ENCODE measurements around the gene CCN6.

CCN6 gene

DNA sequence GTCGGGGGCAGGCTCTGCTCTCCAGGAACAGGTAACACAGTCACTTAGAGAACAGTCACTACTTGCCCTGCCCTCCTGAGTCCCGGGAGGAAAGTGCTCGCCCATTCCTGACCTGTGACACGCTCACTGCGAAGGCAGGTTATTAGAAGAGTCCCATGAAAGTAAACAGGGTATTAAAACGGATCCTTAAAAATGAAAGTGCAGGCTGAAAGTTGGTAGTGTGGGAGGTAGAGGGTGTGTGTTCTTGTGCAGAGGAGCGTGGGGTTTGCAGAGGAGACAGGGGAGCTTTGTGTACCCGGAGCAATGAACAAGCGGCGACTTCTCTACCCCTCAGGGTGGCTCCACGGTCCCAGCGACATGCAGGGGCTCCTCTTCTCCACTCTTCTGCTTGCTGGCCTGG lies at the start of gene CCN6:
TSS of gene CCN6 (plus strand) at position 104 of the 400 bp plus-strand sequence. CDS start at position 358, 254 bp downstream.
- no peak for DNase-seq

DNA sequence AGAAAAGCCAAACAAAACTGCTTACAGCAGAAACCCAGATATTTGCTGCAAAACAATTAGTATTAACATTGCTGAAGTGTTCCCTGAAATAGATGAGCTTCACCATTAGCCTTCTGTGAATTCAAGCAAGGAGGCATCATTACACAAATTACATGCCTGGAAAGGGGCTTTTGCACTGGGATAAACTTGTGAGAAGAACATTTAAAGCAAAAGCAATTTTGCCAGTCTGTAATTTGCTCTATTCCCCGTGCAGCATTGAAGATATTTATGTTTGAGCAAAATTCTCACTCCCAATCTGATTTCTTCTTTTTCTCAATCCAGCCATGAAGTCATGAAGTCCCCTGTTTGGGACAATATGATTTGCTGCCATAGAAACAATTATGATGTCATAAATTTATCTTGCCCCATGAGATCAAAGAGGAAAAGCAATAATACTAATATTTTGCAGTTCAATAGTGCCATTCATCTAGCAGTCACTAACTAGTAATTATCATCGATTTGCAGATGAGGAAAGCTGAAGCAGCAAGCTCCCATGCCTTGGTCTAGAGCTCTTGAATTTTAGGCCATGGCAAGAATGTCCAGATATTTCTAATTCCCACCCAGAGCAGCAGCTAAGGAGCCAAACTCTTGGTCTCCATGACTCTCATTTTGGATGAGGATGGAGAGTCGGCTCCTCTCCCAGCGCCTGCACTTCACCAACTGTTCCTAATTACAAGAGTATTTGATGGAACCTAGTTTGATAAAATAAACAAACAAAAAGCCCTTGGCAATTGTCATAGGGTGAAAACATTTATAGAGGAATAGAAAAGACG lies 49.5 kb upstream of the CCN6 start:
- no peak for DNase-seq

DNA sequence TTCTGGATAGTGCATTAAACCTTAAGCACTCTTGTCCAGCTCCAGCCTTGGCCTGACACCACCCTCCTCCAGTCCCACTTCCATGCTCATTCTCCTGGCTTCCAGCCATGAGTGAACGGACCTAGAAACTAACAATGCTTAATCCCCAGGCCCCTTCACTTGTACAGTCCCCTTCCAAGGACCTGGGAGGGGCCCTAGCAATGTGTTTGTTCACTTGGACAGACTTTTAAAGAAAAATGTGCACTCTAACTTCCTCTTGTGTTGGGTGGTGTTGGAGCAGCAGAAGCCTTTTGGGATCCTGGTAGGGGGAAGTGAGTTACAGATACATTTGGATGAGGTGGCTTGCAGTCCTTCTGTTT lies 48.9 kb upstream of the CCN6 start:
- DNase-seq: no peak

DNA sequence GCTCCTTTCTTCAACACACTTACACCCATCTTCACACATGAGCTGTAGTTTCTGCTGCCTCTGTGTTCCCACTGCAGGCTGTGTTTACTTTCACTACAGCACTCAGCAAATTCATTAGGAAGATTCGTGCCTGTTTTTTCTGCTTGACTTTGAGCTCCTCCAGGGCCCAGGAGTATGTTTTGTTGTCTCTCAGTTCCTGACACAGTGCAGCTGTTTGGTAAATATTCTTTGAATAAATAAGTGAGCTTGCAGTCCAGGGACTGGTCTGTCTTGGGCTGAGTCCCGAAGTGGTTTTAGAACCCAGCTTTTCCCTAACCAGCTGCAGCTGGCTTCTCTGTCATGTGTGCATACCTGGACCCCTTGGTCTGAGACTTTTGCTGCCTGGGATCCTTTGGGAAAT lies 46.6 kb upstream of the CCN6 start:
- no peak for DNase-seq

DNA sequence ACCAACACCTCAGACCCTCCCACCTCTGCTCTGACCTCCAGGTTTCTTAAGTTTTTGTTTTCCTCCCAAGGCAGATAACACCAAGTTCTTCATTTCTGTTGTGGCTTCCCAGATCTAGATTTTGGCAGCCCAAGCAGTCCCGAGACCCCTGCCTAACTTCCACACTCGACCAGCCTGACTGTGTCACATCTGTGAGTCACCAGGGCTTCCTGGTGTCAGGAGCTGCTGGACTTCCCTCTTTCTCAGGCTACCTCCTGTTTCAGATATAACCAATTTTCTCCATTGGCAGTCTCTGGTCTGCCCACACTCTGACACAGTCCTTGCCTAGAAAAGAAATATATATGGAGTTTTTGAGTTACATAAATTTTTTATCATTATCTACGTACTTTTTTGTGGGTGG lies 46.1 kb upstream of the CCN6 start:
- DNase-seq: no peak

DNA sequence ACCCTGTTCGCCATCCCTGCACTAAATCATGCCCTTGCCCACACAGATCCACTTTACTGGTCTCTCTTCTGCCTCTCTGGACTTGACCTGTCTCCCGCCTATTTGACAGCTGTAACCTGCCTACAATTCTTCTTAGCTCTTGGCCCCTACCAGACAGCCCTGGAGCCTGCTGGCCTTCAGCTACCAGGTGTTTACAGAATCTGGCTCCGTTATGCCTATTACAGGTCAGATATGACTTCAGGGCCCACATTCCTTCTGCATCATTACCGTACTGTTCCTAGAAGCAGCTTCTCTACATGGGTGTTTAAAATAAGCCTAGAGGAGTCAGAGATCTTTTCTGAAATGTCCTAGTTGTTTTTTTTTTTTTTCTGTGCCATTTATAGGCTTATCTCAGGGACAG lies 45.4 kb upstream of the CCN6 start:
- DNase-seq: no peak

DNA sequence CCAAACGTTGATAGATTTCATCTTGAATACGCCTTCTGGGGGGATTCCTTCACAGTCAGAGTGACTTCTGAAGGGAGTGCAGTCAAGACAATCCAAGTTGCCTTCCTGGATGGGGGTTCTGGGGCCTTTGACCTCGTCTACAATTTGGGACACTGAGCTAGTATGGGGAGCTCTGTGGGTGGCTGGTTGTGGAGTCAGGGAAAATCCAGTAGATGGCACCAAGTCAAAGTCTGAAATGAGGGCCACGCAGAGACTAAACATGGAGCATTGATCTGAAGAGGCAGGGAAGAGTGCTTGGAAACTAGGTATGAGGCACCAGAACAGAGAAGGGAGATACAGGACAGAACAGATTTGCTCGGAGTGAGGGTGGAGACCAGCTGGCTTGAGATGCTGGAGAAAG lies 43.6 kb upstream of the CCN6 start:
- no peak for DNase-seq

DNA sequence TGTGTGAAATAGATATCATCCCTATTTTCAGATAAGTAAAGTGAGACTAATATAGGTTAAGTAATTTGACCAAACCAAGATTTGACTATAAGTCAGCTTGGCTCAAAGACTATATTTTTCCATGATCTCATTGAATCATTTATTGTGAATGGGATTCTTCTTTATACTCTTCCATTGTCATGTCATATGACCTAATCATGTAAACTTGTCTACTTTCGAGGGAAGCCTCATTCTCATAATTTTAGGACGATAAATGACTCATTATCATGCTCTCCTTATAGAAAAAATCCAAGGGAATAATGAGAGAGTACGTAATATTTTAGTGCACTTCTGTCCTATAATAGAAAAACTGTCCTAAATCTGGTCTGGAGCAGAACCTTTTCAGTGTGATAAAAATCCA lies 40.9 kb upstream of the CCN6 start:
- DNase-seq: no peak

DNA sequence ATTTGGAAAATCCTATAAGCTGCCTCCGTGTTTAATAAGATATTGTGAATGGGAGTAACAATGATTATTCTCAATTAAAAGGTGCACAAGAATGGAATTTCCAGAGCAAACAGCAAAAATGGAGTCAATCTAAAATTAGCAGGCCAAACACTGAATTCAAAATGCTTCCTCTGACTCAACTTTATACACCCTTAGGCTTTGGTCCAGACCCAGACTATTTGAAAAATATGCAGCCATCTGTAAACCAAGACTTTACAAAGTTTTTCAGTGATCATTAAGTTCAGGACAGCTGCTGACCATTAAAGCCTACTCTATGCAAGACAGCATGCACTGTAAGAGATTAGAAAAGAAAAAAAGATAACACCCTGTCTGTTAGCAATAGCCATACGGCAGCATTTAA lies 39.4 kb upstream of the CCN6 start:
- no peak for DNase-seq

DNA sequence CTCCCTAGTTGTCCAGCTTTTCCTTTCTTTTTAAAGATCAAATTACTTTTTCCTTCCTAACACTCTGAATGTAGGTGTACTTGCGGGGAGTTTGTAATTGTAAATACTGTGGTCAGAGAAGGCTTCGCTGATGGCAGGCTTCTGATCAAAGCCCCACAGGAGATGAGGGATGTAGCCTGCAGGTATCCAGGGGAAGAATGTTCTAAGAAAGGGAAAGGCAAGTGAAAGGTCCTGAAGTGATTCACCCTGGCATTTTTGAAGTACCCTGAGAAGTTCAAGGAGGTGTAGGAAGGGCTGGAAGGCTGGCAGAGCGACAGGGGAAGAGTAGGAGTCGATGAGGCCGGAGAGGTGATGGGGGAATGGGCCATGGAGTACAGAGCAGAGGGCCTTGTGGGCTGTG lies 38.2 kb upstream of the CCN6 start:
- no peak for DNase-seq

DNA sequence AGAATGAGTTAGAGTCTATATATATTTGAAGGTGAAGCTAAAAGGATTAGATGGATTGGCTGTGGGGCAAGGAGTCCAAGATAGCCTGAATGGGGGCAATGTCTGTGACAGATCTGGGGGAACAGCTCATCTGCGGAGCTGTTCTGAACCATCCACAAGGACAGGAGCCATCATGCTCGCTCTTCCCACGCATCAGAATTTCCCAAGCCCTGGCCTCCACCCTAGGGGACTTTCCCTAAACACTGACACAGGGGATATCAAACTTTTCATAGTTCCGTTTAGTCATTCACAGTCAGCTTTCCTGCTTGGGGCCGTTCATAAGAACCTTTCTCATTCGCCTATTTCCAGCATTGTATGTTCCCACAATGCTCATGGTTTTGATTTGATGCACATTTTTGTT lies 37.6 kb upstream of the CCN6 start:
- DNase-seq: no peak

DNA sequence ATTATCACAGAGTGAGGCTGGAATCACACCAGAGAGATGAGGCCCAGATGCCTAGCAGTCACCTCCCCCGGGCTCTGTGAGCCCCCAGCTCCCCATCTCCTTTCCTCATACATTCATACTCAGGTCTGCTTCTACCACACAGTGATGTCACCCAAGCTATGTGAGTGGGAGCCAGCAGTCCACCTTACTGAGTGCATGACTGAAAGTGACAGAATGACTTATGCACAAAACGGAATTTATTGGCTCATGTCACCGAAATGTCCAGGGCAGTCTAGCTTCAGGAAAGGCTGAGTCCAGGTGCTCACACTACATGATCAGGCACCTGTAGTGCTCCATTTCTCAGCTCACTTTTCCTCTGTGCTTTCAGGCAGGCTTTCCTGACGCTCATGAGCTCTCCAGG lies 36.7 kb upstream of the CCN6 start:
- no peak for DNase-seq

DNA sequence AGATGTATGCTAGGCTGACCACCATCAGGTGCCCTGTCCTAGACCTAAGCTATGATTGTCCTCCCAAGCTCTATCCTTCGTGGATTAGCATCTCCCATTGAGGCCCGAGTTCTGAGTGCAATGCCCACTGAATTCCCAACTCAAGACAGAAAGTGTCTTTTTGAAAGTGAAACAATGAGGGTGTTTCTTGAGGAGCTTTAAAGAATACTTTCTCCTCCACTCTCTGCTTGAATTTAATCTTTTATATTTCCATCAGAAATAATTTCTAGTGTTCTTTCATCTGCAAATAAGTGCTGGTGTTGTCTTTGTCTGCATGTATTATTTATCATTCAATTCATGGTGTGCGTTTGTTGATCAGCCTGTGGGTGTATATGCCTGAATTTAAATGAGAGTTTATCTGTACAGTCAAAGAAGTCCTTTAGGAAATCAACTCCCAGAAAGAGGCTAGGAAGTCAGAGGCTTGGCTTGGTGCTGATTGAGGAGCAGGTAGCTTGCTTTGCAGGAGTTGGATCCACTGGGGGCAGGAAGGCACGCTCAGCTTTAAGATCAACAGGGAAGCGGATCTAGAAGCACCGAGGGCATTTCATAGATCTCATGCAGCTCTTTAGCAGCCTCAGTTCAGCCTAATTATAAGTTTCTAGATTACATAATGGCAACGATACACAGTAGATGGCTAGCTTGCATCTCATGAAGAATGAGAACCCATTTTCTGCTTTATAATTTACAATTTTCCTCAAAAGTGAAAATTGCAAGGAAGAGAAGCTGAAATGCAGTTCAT lies 36.0 kb upstream of the CCN6 start:
- DNase-seq: no peak

DNA sequence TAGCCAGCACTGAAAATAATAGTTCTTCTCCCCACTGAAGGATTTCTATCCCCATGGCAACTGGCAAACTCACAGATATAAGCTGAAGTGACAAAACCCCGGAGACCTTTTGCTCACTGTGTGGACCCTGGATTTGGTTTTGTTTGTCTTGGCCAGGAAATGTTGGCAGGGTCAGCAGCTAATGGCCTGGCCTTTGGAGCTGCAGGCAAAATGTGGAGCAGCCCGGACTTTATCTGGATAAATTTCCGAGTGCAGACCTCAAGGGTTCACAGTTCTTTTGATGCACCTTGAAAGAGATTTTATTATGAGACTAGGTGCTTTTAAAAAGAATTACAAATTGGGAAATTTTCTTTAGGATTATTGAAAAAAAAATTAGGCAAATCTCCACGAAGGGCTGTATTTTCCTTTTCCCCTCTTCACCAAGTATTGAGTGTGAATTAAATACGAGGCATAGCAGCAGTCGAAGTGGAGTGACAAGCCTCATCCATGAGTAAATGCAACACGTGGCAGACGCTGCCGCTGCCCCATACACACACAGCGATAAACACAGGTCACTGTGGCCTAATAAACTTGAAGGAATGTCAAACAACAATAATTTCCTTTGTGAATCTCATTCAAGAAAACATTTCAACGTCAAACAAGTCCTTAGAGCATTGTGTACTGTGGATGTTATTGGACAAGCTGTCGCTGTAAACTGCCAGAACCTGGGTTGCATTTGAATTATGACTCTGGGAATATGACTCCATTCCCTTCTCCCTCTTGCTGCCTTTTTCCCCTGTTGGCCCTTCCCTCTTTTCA lies 35.1 kb upstream of the CCN6 start:
- no peak for DNase-seq

DNA sequence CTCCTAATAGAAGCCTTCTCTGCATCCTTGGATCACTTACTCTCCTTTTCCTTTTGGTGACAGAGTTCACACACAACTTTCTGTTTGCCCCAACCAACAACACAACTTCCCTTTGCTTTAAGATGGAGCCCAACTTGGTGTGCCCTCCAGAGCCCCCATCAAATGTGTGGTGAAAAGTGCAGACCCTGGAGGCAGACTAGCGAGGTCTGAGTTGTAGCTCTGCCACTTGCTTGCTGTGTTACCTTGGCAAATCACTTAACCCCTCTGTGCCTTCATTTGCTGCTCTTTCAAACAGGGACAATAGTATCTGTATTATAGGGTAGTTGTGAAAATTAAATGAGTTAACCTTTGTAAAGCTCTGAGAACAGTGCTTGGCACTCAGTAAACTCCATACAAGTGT lies 34.3 kb upstream of the CCN6 start:
- DNase-seq: no peak

DNA sequence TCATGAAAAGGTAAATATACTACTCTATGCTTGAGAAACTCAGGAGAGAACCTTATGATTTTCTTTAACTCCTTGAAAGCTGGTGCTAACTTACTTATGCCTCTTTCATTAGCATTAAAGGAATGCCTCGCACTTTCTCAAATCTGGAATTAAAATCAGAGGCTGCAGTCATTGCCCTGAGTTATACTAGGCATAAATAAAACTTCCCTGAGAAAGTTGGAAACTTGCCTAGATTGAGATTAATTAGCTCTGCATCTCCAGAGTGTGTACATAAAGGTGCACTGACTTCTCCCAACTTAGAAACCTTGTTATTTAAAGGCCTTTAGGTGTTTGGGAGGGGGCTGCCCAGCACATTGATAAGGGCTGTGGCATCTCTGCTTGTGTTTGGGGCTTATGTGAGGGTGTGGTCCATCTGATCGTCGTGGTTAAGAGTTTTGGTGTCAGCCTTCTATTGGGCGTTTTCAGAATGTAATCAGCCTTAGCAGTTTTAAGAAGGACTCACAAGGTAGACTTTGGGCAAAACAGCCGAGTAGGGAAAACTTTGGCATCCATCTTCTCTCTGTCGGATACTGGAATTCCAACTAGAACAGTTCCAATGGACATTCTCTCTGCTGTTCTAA lies 32.1 kb upstream of the CCN6 start:
- DNase-seq: no peak

DNA sequence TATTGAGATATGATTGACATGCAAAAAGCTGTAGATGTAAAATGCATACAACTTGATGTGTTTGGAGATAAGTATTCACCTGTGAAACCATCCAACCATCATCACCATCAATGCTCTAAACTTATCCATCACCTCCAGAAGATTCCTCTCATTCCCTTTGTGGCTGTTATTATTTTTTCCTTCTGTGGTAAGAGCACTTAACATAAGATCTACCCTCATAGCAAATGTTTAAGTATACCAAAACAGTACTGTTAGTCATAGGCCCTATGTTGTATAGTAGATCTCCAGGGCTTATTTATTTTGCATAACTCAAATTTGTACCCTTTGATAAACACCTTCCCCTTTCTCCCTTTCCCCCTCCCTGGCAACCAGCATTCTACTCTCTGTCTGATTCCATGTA lies 31.2 kb upstream of the CCN6 start:
- DNase-seq: no peak

DNA sequence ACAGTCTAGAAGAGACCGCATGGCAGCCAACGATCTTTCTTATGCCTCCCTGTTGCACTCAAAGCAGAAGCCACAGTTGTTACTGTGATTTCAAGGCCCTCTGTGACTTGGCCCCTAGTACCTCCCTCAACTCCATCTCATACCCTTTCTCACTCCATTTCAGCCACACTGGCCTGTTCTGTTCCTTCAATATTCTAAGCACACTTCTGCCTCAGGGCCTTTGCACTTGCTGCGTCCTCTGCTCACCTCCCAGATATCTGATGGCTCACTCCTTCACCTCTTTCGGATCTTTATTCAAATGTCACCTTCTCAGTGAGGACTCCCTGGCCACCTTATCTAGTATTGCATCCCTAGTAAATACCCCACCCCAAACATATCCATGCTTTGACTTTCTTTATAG lies 29.4 kb upstream of the CCN6 start:
- DNase-seq: no peak

DNA sequence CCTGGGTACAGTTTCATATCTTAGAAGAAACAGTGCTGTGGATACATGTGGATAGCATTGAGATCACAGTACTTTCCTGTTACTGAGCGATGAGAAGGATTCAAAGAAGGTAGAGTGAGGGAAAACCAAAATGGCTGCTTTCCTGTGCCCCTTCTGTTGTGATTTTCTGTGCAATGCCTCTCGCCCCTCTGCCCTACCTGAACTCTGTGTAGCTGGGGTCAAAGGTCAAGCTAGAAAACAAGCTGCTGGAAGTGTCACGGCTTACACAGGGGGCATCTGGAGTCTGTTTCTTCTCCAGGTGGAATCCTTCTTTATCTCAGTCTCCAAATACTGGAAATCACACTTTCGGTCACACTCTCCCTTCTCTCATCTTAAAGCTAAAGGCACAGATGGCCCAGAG lies 27.0 kb upstream of the CCN6 start:
- DNase-seq: no peak

DNA sequence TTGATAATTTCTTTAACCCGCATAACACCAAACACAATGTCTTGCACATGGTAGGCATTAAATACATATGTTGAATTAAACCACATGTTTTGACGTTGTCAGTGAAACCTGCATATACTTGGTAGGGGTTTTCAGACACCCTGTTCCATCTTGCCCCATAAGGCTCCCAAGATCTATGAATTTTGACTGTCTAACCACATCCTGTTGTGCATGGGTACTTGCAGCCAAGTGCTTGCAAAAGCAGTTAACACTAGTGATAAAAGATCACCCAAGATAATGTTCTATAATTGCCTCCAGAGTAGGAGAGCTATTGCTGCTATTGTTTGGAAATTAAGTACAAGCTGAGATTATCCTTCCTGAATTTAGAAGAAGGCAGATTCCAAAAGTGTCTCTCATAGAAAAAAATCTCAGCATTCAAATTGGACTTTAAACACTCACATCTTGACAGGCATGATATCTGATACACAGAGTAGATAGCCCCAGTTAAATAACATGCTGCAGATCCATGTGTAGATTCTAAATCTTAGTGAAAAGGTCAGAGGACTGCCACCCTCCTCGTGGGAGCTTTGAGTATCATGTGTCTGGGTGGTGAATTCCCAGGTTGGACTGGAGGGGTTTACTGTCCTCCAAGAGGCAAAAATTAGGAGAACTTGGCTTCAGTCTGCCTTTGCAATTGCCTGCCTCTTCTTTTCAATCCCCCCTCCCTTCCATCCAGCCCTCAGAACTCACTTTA lies 25.8 kb upstream of the CCN6 start:
- DNase-seq: no peak

DNA sequence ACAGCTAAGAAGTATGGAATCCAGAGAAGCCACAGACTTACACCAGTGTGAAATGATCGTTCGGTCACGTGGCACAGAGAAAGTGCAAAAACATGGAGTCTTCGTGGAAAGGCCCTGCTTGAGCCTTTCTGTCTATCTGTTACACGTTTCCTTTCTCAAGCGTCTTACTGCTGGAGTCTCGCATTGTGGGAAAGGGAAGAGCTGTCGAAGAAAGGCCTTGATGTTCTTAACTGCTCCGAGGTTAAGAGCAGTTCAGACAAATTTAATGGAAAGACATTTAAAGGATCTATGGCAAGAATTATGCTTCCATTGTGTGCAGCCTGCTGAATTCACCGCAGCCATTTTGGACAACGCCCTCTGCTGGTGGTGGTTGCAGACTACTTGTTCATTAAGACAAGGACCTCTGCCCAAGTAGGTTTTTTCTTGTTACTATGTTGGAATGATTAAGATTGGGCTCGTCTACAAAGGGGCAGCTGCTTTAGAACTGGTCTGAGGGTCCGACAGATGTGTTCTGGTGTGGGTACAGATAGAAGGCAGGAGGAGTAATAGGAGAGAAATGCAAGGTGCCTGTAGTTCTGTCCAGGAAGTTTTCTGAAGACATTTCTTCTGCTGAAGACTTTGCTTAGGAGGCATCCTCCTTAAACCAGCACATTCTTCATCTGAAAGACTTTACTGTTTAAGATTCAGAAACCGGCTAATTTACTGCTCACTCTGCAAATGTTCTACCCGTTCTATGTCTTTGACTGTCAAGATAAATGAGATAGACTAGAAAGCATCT lies 24.7 kb upstream of the CCN6 start:
- peak in 1 of 2 experiments; percentile 62 for DNase-seq
